Heart left ventricle (tissue), 16 donors: ENCODE results near the gene CLEC4M. TPM values are rescaled to one million over a fixed set of nuclear protein-coding genes. Genes with fewer than 3 reads are reported as not detected.

Source experiments
- ATAC-seq, 4 donors: fragments of 200-7000 bp; cut with Tn5 transposase; one replicate each; pipeline ENCODE4 v1.9.1; 2020 to 2022; ENCODE audit warnings: moderate library complexity in 4 of 4, mild to moderate bottlenecking in 3 of 4, moderate number of reproducible peaks in 1 of 4
- DNase-seq, 5 donors: peaks; one replicate each; pipeline ENCODE4 v3.0.0-alpha.2; 2020
- H3K27ac ChIP-seq, 12 donors: fragments of 200-600 bp; sonication (generic) in 4 of 12; one replicate each; pipeline versions ENCODE4 v1.5.0 to v1.8.0; 2016 to 2022; ENCODE audit warnings: mild to moderate bottlenecking in 2 of 12
- H3K27me3 ChIP-seq, 9 donors: fragments of 200-600 bp; sonication (generic) in 2 of 9; one replicate each; pipeline versions ENCODE4 v1.5.1 to v1.8.0; 2016 to 2022; ENCODE audit warnings: mild to moderate bottlenecking in 3 of 9
- H3K36me3 ChIP-seq, 9 donors: fragments of 200-600 bp; sonication (generic) in 2 of 9; one replicate each; pipeline versions ENCODE4 v1.5.0 to v1.8.0; 2018 to 2022; ENCODE audit warnings: mild to moderate bottlenecking in 2 of 9
- H3K4me1 ChIP-seq, 12 donors: fragments of 200-600 bp; sonication (generic) in 4 of 12; one replicate each; pipeline versions ENCODE4 v1.5.0 to v1.8.0; 2016 to 2022; ENCODE audit warnings: mild to moderate bottlenecking in 3 of 12
- H3K4me3 ChIP-seq, 12 donors: fragments of 200-600 bp; sonication (generic) in 4 of 12; one replicate each; pipeline versions ENCODE4 v1.5.0 to v1.8.0; 2017 to 2022; ENCODE audit warnings: mild to moderate bottlenecking in 9 of 12, moderate library complexity in 4 of 12
- H3K9me3 ChIP-seq, 12 donors: fragments of 200-600 bp; sonication (generic) in 4 of 12; one replicate each; pipeline versions ENCODE4 v1.5.0 to v1.8.0; 2016 to 2022; ENCODE audit warnings: mild to moderate bottlenecking in 1 of 12
- CTCF ChIP-seq, 12 donors: fragments of 200-600 bp; sonication (generic) in 4 of 12; IDR thresholded peaks; one replicate each; pipeline versions ENCODE4 v1.5.0 to v1.8.0; 2018 to 2022; ENCODE audit warnings: antibody characterized with exemption in 12 of 12, mild to moderate bottlenecking in 5 of 12
- POLR2A ChIP-seq, 2 donors: fragments of 450-650 bp; IDR thresholded peaks; one replicate each; pipeline ENCODE4 v1.6.1; 2017; ENCODE audit warnings: antibody characterized with exemption in 2 of 2, mild to moderate bottlenecking in 2 of 2, moderate library complexity in 2 of 2
- WGBS, 4 donors: extraction: QIAGEN DNeasy Blood & Tissue Kit in 2 of 4; methylation state at CpG; one replicate each; pipeline versions ENCODE4 v1.1.5 to v1.1.7; 2013 to 2018; 5-methylcytosine and 5-hydroxymethylcytosine counted together
- intact Hi-C, 10 donors: fragments of 100-400 bp; cut with DNase I; formaldehyde crosslinking; loops; one replicate each; pipeline versions ENCODE4 v1.11.1 to v1.14.2; 2022
- polyA plus RNA-seq, 2 donors: library from polyadenylated mRNA; stranded (reverse); fragments of 200-250 nt; gene quantifications; one replicate each; pipeline ENCODE4 v1.2.3, GENCODE V29; 2013
- total RNA-seq, 9 donors: library from RNA; depleted of rRNA in 2 of 9; stranded (reverse); fragments of >200 nt in 2 of 9; fragmentation: NEBNext Ultra II Directional in 3 of 9; extraction: Animal tissue kit (Norgen Biotek cat#: 25700) in 3 of 9; gene quantifications; one replicate each; pipeline versions ENCODE4 v1.1.0 to v1.2.4, GENCODE V29; 2016 to 2023
- donor health status: ischemic (EF 13 %, LVEDD 7.1; RV severe dilation, severe dysfunction).
- donor health status: healthy with polysubstance abuse.
- donor health status: DM: no; HTN: yes; CAD: no.
- donor health status: DM: no; HTN: no; CAD: no.
- donor health status: ischemic (EF 25% LVEDD 6.9; RV normal size, moderate dysfunction).
- donor health status: ischemic (EF 25% LVEDD 5.7; RV mildly dilated, moderate dysfunction).
- donor health status: healthy.
- donor health status: DM: yes; HTN: yes; CAD: no.
- donor health status: ischemic (EF 35%, LVEDD 5.7; RV mildly dilated, moderate dysfunction).
- donor health status: nonischemic (EF 11% LVEDD 7.7; RV severe dilation, severe dysfunction).
- donor health status: DM: yes; HTN: yes; CAD: no.
- donor health status: PGD.
- donor health status: ischemic (EF 29% LVEDD 5.4; RV normal size, mild dysfunction).
- donor health status: nonischemic (EF 23%, LVEDD 6.1; RV moderate dilation, normal function).

Gene CLEC4M
- total and polyA plus RNA-seq, 11 donors, result not detected

DNA sequence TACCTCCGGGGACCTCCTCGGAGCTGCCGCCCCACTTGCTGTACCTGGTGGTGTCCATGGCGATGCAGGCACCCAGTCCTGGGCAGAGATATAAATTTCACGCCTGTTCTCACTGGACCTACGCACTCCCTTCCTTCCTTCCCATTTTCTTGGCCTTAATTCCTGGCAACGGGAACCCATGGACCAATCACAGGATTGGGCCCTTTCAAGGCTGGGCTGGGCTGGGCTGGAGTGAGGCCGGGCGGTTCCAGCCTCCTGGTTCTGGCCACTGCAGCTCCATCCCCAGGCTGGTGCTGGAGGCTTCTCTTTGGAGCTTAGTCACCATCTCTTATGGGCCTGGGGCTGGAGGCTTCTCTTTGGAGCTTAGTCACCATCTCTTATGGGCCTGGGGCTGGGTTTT, 31.0 kb upstream of the CLEC4M start, which contains the start of gene CLEC4G:
Gene CLEC4G (minus strand): TSS at position 66 of the 400 bp plus-strand sequence. CDS start 8 bp downstream, at position 58.
- ATAC-seq (no peak), DNase-seq (no peak)
- Histone ChIP-seq H3K27me3 (peaks cover 4 to 63% (median 35%) of the 10 kb centered on the region in 9 donors), H3K4me1 (peaks cover 0 to 24% (median 0%) of the 10 kb centered on the region in 12 donors), H3K27ac (no peak within 1 kb of the TSS), H3K36me3 (no peaks in the 10 kb centered on the region), H3K4me3 (no peak within 1 kb of the TSS), H3K9me3 (no peaks in the 10 kb centered on the region)
- TF ChIP-seq CTCF (IDR thresholded peaks at IDR 0.05) (no peak), POLR2A (IDR thresholded peaks at IDR 0.05) (no peak)
- 44 to 61% (median 50%) methylated on average over 9 of the region's 9 CpGs for WGBS, 4 donors
- intact Hi-C loops, result no loop called here

GRCh38 chr19:7733376-7733775, 29.7 kb upstream of the CLEC4M start:
- H3K4me3 ChIP-seq, result no peak overlapping the region
- no peaks in the 10 kb centered on the region for H3K9me3 ChIP-seq
- peak overlapping the region in 1 of 12 donors; percentile 70 for H3K27ac ChIP-seq
- no peaks in the 10 kb centered on the region for H3K36me3 ChIP-seq
- intact Hi-C loops, result no loop called here
- H3K4me1 ChIP-seq, result peaks cover 0 to 24% (median 0%) of the 10 kb centered on the region in 12 donors
- ATAC-seq, result no peak
- H3K27me3 ChIP-seq, result peaks cover 4 to 52% (median 35%) of the 10 kb centered on the region in 9 donors
- TF ChIP-seq CTCF (IDR thresholded peaks at IDR 0.05), result no peak
- no peak for TF ChIP-seq POLR2A (IDR thresholded peaks at IDR 0.05)
- DNase-seq, result no peak
- 74 to 86% (median 75%) methylated on average over 6 of the region's 6 CpGs for WGBS, 4 donors

DNA sequence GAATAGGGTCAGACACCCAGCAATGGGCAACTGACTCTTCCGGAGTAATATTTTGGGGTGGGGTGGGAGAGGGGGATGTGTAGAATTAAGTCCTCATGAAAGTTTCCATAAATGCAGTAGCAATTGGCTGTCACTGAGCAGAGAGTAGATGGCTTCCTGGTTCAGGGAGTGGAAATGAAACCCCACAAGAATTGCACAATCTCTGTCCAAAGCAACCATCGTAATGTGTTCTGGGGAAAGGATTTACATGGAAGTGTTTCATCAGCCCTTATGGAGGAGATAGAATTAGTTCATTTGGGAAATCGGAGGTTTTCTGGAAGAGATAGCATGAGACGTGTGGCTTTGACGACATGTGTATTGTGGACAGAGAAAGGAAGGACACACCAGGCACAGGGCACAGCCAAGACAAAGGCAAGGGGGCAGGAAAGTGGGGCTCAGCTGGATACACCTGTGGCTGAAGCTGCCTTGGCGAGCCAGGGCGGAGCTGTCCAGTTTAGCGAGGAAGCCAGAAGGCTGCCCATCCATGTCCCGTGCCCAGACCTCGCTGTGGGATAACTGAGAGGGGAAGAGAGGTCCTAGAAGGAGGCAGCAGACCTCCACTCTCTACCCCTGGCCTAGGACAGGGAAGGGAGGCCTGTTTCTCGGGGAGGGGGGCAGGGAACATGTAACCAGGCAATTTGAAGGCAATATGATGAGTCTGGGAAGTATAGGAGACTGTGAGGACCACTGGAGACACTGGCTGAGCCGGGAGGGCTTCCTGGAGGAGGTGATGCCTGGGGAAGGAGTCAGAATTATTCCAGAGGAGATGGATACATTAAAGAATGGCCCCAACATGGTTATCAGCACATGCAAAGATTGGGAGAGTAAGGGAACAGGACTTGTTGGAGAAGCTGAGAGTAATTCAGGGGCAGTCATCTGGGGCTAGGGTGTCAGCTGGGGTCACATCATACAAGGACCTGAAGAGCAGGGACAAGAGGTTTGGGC, 28.5 kb upstream of the CLEC4M start:
- intact Hi-C loops, result no loop called here
- DNase-seq, result no peak
- Histone ChIP-seq H3K9me3 (no peaks in the 10 kb centered on the region), H3K27ac (peak overlapping the region in 1 of 12 donors; percentile 70), H3K27me3 (peaks cover 4 to 41% (median 27%) of the 10 kb centered on the region in 9 donors), H3K36me3 (no peaks in the 10 kb centered on the region), H3K4me3 (no peak overlapping the region), H3K4me1 (peaks cover 0 to 18% (median 0%) of the 10 kb centered on the region in 12 donors)
- ATAC-seq, result peak in 3 of 4 donors; percentile 39 to 58 (median 50)
- TF ChIP-seq POLR2A (IDR thresholded peaks at IDR 0.05) (no peak), CTCF (IDR thresholded peaks at IDR 0.05) (no peak)
- 52 to 60% (median 57%) methylated on average over 12 of the region's 12 CpGs for WGBS, 4 donors

GRCh38 chr19:7736148-7736547, 26.9 kb upstream of the CLEC4M start:
- Histone ChIP-seq H3K27ac (peak overlapping the region in 1 of 12 donors; percentile 76), H3K9me3 (no peaks in the 10 kb centered on the region), H3K36me3 (no peaks in the 10 kb centered on the region), H3K4me1 (peaks cover 0 to 14% (median 0%) of the 10 kb centered on the region in 12 donors), H3K27me3 (peaks cover 0 to 25% (median 11%) of the 10 kb centered on the region in 9 donors), H3K4me3 (no peak overlapping the region)
- 50 to 62% (median 55%) methylated on average over 1 of the region's 1 CpG for WGBS, 4 donors
- DNase-seq (no peak), ATAC-seq (no peak)
- TF ChIP-seq CTCF (IDR thresholded peaks at IDR 0.05) (no peak), POLR2A (IDR thresholded peaks at IDR 0.05) (no peak)
- intact Hi-C loops, result no loop called here
